Measurements from ENCODE around the gene LMNB1.
A peak's percentile ranks its signal among the peaks of the same experiment; 100 is the strongest.
"Not testable (repeated sequence)": the region's sequence is repeated elsewhere in the genome, so short reads cannot be mapped to it uniquely, and the experiment has no call there.

Gene LMNB1

DNA sequence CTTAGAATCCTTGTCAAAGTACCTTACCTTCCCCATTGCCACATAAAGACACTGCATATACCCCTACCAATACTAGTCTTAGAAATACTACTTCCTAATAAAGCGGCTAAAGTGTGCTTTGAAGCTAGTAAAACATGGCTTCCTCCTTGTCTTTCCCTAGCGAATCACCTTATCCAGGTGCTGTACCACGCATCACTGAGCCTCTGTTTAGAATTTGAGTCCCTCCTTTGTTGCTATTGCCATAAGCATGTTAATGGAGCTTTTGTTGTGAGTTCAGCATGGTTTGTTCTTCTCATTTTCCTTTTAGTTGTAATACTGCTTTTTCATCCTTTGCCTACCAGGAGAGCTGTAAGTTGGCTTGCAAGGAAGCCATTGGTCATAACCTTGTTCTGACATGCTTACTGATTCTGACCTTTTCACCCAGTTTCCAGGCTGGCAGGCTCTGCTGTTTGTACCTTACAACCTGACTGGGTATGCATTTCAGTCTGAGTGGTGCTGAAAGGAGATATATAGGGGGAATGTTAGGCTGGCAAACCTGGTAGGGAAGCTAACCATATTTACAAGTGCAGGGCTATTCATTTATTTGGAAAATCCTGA, 49.8 kb downstream of the LMNB1 start:
- no peak for DNase-seq (ENCODE audit: low spot score)

DNA sequence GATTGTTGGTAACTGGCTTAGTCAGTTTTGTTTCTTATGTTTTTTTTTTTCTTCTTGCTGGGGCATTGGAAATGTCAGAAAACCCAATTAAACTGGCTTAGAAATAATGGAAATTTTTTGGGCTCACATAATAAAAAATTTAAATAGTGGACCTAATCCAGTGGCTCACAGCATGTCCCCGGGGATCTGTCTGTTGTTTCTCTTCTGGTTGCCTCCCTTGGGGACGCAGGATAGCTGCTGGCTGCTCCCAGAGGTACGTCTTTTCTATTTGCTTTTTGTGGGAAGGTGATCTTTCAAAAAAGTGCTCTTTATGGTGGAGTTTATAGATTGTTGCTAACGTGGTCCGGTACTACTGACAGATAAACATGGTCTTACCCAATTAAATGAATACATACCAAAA, 52.2 kb downstream of the LMNB1 start:
- DNase-seq (ENCODE audit: low spot score) = no peak

DNA sequence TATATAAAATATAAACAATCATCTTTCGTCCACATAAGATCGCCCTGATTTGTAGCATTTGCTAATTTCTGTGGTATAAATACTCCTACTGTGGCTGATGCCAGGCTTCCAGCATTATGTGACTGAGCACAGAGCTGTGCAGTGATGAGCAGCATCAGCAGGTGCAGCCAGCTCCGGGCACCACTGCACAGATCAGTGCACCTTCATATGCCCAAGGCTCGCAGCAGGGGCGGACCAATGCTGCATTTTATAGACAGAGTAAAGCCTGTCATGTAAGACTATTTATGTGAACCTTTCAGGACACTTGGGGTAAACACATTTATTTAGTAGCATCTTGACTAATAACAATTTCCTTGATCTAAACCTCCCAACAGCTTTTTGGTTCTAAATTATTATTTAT, 53.1 kb downstream of the LMNB1 start:
- no peak for DNase-seq (ENCODE audit: low spot score)

DNA sequence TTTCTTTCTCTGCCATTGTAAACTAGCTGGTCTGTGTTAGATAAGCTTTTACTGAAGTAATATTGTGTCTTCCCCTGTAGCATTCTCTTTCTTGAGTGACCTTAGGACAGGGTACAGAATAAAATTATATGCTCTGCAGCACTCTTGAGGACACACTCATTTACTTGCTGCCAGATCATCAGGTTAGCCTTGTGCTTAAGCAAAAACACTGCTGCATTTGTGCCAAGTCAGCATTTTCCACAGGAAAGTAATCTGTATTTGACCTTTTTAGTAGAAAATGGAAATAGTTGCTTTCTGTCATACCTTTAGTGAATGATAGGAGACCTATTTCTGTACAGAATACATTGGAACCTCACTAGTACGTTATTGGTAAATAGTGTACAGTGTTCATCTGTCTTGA, 54.2 kb downstream of the LMNB1 start:
- DNase-seq (ENCODE audit: low spot score) = no peak

DNA sequence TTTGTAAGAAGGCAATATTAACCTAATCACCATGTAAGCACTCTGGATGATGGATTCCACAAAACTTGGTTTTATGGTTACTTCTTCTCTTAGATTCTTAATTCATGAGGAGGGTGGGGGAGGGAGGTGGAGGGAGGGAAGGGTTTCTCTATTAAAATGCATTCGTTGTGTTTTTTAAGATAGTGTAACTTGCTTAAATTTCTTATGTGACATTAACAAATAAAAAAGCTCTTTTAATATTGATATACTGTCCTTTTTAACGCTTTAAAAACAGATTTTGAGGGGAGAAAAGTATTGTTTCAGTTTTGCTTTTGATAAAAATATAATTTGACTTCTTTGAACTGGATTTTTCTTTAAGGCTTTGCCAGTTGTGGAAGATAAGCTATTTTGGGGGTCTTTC, 59.8 kb downstream of the LMNB1 start:
- no peak for DNase-seq (ENCODE audit: low spot score)

DNA sequence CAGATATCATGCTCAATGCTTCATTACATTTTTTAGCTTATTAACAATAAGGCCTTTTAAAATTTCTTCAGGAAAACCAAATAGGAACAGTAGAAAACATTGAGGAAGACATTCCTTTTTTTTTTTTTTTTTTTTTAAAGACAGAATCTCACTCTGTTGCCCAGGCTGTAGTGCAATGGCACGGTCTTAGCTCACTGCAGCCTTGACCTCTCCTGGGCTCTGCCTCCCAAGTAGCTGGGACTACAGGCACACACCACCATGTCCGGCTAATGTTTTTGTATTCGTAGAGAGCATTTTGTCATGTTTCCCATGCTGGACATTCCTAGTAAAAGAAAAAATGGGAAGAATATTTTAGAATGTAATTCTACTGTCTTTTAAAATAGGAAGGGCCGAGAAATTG, 60.3 kb downstream of the LMNB1 start:
- no peak for DNase-seq (ENCODE audit: low spot score)

DNA sequence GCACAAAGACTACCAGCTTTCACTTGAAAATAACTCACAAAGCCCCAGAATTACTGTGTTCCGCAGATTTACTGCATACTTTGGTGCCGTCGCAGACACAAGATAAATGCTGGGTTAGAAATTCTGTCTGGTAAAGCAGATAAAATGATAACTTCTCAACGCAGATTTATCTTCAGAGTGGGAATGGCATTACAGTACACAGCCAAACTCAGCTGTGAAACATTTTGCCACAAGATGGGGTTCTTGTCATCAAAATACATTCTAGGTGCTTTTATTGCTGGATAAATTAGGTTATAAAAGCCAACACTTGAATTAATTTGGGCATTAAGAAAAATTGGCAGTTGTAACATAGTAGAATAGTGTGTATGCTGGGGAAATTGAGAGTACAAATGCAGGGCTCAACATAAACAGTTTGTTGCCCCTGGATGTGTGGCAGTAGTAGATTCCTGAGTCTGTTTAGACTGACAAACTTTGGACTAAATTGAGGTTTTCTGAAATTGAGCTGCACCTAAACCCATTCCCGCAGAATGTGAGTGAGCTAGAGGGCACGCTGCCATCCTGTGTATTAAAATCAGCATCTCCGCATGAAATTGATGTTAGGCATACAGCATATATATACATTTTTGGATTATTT, 61.1 kb downstream of the LMNB1 start:
- no peak for DNase-seq (ENCODE audit: low spot score)

DNA sequence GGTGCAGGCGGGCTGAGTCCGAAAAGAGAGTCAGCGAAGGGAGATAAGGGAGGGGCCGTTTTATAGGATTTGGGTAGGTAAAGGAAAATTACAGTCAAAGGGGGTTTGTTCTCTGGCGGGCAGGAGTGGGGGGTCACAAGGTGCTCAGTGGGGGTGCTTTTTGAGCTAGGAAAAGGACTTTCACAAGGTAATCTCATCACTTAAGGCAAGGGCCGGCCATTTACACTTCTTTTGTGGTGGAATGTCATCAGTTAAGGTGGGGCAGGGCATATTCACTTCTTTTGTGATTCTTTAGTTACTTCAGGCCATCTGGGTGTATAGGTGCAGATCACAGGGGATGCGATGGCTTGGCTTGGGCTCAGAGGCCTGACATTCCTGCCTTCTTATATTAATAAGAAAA, 62.5 kb downstream of the LMNB1 start:
- DNase-seq (ENCODE audit: low spot score) = not testable (repeated sequence)

DNA sequence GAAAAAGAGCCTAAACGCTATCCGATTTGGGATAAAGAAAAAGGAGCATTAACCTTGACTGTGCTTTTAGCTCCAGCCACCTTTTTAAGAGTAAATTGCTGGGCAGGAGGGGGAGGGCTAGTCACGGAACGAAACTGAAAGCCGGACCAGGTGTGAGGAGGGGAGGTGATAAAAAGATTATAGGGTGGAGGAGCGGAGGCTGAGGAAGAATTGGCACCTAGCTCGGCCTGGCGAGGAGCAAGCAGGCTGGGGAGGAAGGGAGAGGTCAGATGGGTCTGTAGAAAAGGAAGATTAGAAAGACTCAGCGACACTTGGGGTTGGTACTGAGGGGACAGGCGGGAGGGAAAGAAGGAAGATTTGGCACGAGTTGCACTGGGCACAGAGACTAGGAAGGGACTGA, 66.4 kb downstream of the LMNB1 start:
- DNase-seq (ENCODE audit: low spot score) = not testable (repeated sequence)

DNA sequence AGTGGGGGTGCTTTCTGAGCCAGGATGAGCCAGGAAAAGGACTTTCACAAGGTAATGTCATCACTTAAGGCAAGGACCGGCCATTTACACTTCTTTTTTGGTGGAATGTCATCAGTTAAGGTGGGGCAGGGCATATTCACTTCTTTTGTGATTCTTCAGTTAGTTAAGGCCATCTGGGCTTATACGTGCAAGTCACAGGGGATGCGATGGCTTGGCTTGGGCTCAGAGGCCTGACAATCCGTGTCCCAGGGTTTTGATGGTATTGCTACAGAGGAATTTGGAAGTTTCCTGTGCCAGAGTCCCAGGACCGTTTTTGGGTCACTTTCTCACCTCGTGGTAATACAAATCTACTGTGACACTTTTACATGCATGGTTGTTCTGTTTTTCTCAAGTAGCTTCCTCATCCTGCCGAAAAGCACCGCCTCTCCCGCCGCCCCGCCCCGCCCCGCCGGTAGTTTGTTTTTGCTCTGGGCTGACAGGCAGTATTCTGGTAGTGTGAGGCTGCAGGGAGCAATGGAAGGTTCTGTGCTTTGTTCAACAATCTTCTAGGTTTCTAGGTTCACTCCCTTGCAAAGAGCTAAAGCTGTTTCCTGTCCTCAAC, 68.6 kb downstream of the LMNB1 start:
- peak; percentile 85 for DNase-seq (ENCODE audit: low spot score)

DNA sequence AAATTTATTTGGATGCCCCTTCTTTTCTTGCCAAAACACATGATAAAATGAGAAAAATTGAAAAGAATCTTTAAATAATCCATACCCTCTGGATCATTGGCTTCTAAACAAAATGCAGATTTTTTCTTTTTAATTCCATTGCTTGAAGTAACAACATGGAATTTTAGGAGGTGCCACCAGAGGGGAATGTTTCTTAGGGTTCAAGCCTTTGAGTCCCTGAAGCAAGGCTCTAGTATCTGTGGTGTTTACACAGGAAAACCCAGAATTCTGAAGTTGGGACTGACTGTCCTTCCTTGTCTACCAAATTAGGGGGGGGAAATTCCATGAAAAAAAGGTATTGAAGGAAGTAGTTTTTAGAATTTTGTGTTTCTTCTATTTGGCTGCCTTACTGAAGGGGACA, 69.4 kb downstream of the LMNB1 start:
- DNase-seq (ENCODE audit: low spot score) = no peak

DNA sequence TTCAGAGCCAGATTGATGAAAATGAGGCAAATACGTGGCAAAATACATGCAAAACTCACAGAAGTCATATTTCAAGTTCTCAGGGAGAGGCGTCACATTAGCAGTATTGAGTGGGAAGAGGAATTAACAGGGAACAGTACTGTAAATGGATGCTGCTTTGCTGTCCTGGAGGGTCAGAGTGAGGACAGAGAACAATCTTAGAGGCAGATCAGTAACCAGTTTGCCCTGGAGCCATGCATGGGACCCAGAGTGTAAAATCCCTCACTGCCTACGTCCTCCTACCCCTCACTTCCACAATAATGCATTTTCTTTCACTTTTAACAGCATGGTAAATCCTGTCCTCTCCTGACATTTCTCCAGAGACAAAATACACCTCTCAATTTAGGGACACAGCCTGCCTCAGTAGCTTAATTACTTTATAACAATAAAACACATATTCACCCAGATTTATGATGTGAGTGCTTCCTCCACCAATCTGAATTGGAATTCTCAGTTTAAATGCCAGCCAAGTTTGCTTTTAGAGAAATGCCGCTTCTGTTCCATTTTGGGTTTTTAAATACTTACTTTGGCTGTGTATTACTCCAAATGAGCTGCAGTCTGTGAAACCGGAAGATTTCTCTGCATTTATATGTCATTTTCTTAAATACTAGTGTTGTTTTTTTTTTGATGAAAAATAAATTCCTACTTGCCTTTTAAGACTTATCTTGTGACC, 70.0 kb downstream of the LMNB1 start:
- no peak for DNase-seq (ENCODE audit: low spot score)

DNA sequence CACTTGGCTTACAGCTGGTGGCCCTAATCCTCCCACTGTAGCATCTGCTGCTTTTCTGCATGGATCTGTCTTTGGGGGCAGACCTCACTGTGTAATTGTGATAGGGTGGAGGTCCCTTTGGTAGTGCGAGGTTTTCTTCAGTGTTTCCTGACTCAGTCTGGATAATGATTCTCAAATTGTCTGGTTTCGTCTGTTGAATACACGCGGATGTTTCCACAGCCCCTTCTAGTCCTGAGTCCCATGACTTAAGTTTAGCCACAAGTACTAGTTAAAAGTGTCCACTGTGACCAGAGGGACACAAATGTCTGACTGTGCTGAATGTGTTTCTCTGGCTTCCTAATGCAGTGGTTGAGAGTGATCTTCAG, 70.5 kb downstream of the LMNB1 start:
- DNase-seq (ENCODE audit: low spot score) = no peak

DNA sequence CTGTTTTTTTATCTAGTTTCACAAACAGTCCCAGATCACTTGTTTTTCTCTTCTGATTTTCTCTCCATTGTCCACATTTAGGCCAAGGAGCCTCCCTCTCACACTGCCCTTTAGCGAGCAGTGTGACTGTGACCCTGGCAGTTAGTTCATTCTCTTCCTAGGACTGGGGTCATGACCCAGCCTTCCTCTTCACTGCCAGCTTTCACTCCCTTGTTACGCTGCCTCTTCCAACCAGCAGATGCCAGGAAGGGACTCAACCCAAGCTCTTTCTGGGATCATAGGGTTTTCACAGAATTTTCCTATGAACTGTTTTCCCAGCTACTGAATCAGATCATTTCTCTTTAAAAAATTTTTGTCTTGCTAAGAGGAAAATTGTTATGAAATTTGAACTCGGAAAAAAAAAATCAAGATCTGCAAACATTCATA, 70.9 kb downstream of the LMNB1 start:
- DNase-seq (ENCODE audit: low spot score) = no peak

DNA sequence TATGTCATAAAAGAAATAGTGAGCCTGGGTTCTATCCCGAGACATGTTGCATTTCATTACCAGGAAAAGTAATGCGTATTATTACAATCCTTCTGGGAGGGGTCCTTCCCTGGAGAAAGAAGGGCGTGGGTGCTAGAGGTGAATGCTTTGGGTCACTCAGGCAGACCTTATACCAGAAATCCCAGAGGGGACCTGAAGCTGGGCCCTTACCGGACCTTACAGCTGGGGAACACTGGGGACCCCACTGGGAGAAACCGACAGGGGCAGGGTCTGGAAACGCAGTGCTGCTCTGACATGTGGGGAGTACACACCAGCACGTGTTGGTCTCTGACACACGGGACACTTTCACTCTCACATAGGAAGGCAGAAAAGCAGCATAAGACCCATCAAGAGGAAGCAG, 71.3 kb downstream of the LMNB1 start:
- no peak for DNase-seq (ENCODE audit: low spot score)

DNA sequence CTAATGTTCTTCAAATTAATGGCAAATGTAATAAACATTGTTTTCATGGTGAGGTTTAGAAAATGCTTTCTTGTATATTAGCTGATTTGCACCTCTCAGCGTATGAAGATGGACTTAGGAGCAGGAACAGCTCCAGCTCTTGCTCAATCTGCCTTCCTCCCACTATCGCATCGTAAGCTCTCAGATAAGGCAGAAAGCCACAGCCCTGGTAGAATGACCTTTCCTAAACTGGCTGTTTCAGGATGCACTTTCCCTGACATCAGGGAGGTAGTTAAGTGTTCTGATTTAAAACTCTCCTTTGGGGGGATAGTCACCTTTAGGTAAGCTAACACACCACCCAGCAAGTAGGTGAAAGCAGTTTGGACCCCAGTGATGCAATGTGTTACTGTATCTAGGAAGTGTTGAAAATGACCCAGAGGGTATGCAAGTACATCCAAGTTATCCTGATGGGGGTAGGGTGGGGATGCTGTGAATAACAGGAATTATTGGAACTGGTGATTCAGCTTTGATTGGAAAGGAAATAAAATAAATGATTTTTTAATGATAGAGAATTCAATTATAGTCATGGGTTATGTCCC, 72.3 kb downstream of the LMNB1 start:
- no peak for DNase-seq (ENCODE audit: low spot score)

DNA sequence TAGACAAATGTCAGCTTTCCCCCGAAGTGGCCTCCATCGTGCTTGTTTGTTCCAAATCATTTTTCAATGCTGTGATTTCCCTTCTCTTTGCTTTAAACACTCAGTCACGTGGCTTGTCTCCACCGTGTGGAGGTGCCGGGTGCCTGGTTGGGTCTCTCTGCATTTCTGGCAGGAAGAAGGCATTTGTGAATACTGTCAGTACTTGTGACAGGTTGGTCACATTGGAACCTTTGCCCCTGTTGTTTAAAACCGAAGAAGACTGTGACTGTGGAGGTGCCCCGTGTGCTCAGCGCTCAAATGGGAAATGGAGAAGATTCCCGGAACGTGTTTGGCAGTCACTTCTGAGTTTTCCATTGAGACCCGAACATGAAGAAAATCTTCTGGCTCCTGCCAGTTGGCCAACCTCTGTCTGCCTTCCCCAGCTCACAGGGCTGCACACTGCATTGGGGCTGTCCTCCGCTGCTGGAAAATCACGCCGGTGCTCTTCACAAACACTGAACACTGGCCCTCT, 74.6 kb downstream of the LMNB1 start:
- DNase-seq (ENCODE audit: low spot score) = no peak

DNA sequence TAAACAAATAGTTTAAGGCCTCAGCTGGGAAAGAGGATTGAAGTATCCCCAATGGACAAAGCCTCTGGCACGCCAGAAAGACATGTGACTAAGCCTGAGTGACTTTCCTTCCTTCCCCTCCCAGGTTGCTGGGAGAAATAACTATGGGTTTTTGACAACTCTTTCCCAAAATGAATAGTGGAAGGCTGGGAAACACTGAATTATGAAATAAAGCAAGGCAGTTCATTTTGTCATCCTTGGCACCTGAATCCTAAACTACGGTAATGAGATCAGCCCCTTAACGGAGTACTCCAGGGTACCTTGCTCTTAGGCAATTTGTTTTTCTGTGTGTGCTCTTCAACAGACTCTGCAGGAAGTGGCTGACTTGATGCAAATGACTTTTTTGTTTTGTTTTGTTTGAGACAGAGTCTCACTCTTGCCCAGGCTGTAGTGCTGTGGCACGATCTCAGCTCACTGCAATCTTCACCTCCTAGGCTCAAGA, 75.2 kb downstream of the LMNB1 start:
- no peak for DNase-seq (ENCODE audit: low spot score)

DNA sequence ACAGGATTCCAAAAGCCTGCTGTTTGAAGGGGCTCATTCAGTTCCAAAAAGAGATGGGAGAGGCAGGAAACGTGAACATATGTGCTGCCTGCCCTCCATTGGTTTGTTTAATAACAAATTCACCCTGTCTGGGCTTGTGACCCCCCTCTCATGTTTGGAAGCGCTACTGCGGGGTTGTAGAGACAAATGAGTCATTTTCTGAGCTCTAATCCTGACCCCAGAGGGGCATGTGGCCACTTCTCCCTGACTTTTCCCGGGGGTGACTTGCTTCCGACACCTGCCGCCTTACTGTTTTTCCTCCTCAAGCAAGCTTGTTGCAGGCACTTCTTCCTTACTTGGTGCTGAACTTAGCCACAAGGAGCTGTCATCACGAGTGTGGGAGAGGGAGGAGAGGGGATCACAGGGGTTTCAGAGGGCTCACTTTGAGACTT, 75.9 kb downstream of the LMNB1 start:
- DNase-seq (ENCODE audit: low spot score) = no peak

DNA sequence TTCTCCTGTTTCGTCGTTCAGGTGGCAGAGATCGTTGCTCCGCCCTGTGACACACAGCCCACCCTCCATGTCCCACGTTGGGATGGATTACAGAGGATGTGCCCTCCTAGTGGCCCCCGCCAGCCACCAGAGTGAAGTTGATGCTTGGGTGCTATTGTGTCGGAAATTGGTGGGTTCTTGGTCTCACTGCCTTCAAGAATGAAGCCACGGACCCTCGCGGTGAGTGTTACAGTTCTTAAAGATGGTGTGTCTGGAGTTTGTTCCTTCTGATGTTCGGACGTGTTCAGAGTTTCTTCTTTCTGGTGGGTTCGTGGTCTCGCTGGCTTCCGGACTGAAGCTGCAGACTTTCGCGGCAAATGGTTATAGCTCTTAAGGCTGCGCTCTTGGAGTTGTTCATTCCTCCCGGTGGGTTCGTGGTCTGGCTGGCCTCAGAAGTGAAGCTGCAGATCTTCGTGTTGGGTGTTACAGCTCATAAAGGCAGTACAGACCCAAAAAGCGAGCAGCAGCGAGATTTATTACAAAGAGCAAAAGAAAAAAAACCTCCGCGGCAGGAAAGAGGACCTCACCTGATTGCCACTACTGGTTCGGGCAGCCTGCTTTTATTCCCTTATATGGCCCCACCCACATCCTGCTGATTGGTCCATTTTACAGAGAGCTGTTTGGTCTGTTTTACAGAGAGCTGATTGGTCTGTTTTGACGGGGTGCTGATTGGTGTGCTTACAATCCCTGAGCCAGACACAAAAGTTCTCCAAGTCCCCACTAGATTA, 76.8 kb downstream of the LMNB1 start:
- DNase-seq (ENCODE audit: low spot score) = not testable (repeated sequence)

DNA sequence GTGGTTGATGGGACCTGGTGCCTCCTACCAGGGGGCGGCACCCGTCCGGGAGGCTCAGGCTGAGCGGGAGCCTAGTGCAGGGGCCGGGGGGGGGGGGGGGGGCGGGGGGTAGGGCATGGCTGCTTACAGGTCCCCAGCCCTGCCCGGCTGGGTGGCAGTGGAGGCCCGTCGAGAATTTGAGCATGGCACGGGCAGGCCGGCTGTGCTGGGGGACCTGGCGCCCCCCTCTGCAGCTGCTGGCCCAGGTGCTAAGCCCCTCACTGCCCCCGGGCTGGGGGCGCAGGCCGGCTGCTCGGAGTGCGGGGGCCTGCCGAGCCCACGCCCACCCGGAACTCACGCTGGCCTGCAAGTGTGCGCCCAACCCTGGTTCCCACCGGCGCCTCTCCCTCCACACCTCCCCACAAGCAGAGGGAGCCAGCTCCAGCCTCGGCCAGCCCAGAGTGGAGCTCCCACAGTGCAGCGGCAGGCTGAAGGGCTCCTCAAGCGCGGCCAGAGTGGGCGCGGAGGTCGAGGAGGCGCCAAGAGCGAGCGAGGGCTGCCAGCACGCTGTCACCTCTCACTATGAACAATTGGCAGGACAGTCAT, 77.7 kb downstream of the LMNB1 start:
- no peak for DNase-seq (ENCODE audit: low spot score)

All from germinal center (tissue), 1 donor.